GM12878 (cell line): ENCODE data around the gene HOXD9. TPM values are rescaled to one million over a fixed set of nuclear protein-coding genes. Genes with fewer than 3 reads are reported as not detected.

ENCODE experiments used
- ATAC-seq: fragments of 200-7000 bp; cut with Tn5 transposase; 3 replicates; pipeline ENCODE4 v1.9.1; 2020; ENCODE audit warnings: mild to moderate bottlenecking, moderate library complexity
- BruUV-seq: library from RNA; stranded (reverse); fragments of 400-500 nt; replicated peaks from 2 replicates; lab custom pipeline; 2021; lab: Mats Ljungman, UMichigan
- CTCF ChIA-PET: fragments of 300-600 bp; sonication (Branson Sonifier 250); formaldehyde crosslinking; extraction: SDS; loops from one replicate; lab custom pipeline; 2021; ENCODE audit warnings: inconsistent platforms; lab: Yijun Ruan, JAX
- POLR2A ChIA-PET: fragments of 350-600 bp; formaldehyde crosslinking; extraction: SDS; loops from one replicate; lab custom pipeline; 2021; ENCODE audit warnings: inconsistent platforms; lab: Charles Lee
- RAD21 ChIA-PET: fragments of 300-600 bp; sonication (Branson Sonifier 250); formaldehyde crosslinking; loops from one replicate; lab custom pipeline; 2023; ENCODE audit warnings: antibody characterized with exemption; ENCODE audit not compliant: unreplicated experiment; lab: Charles Lee
- SMC1A ChIA-PET: fragments of 300-600 bp; sonication (Branson Sonifier 250); formaldehyde crosslinking; loops from one replicate; lab custom pipeline; 2023; ENCODE audit not compliant: unreplicated experiment, uncharacterized antibody; lab: Charles Lee
- DNase-seq: peaks from one replicate; pipeline ENCODE4 v3.0.0-alpha.2; 2011; ENCODE audit warnings: low read depth, low spot score
- FAIRE-seq: peaks from 3 replicates; lab custom pipeline; 2011; peaks lifted over from hg19 to GRCh38; lab: Jason Lieb, UNC
- H2AFZ ChIP-seq: 2 replicates; pipeline ENCODE4 v1.6.0; 2011; ENCODE audit warnings: low read depth, low read length, control low read depth; ENCODE audit not compliant: control insufficient read depth
- H3K27ac ChIP-seq: 2 replicates; pipeline ENCODE4 v1.5.1; 2011; ENCODE audit warnings: control low read depth; ENCODE audit not compliant: control insufficient read depth, insufficient read depth
- H3K27me3 ChIP-seq, 2 experiments: replicated peaks in 1 of 2; 2 replicates each; pipeline versions ENCODE4 v1.6.0 to v1.6.1; 2011; ENCODE audit warnings: low read length in 1 of 2; ENCODE audit not compliant: control insufficient read depth in 2 of 2, insufficient read depth in 2 of 2
- H3K36me3 ChIP-seq, 2 experiments: 2 replicates each; pipeline ENCODE4 v1.5.1; 2011; ENCODE audit warnings: low read length in 1 of 2; ENCODE audit not compliant: control insufficient read depth in 2 of 2, insufficient read depth in 2 of 2
- H3K4me1 ChIP-seq: 2 replicates; pipeline ENCODE4 v1.6.1; 2011; ENCODE audit warnings: mild to moderate bottlenecking, low read length, moderate library complexity, mixed read lengths; ENCODE audit not compliant: control insufficient read depth, insufficient read depth
- H3K4me2 ChIP-seq: 2 replicates; pipeline ENCODE4 v1.6.0; 2011; ENCODE audit warnings: control low read depth; ENCODE audit not compliant: control insufficient read depth, insufficient read depth
- H3K4me3 ChIP-seq: fragments of 200-600 bp; sonication (generic); 2 replicates; pipeline ENCODE4 v1.5.1; 2016
- H3K79me2 ChIP-seq: 2 replicates; pipeline ENCODE4 v1.6.0; 2011; ENCODE audit warnings: low read length; ENCODE audit not compliant: control insufficient read depth, insufficient read depth
- H3K9ac ChIP-seq: 2 replicates; pipeline ENCODE4 v1.8.0; 2011; ENCODE audit warnings: low read length, control low read depth, mixed read lengths; ENCODE audit not compliant: control insufficient read depth, insufficient read depth
- H3K9me3 ChIP-seq: replicated peaks from 3 replicates; pipeline ENCODE4 v1.5.1; 2011; ENCODE audit warnings: mild to moderate bottlenecking, low read length; ENCODE audit not compliant: control insufficient read depth, insufficient read depth
- H4K20me1 ChIP-seq: 2 replicates; pipeline ENCODE4 v1.6.0; 2011; ENCODE audit not compliant: control insufficient read depth, insufficient read depth
- JUNB ChIP-seq: IDR thresholded peaks from 2 replicates; pipeline ENCODE4 v1.6.1; 2016; ENCODE audit warnings: antibody characterized with exemption, mild to moderate bottlenecking
- MTA3 ChIP-seq: IDR thresholded peaks from 2 replicates; pipeline ENCODE4 v1.6.1; 2012; ENCODE audit warnings: low read length, inconsistent platforms, borderline replicate concordance
- MXI1 ChIP-seq: fragments of 150-350 bp; IDR thresholded peaks from 2 replicates; pipeline ENCODE4 v1.6.1; 2011; ENCODE audit warnings: low read depth, mild to moderate bottlenecking, inconsistent platforms, low read length, improper control_type of control experiment
- RCOR1 ChIP-seq: conservative IDR thresholded peaks from 2 replicates; pipeline ENCODE4 v1.6.1; 2012; ENCODE audit warnings: low read depth, low read length, improper control_type of control experiment
- RFX5 ChIP-seq: IDR thresholded peaks from 2 replicates; pipeline ENCODE4 v1.6.1; 2011; ENCODE audit warnings: low read depth, low read length, improper control_type of control experiment
- ZNF24 ChIP-seq: fragments of 450-650 bp; IDR thresholded peaks from 2 replicates; pipeline ENCODE4 v1.6.1; 2017; ENCODE audit warnings: antibody characterized with exemption, mild to moderate bottlenecking
- WGBS: methylation state at CpG from one replicate; pipeline ENCODE4 v1.1.6; 2016; ENCODE audit warnings: low lambda C conversion rate; ENCODE audit not compliant: insufficient replicate concordance, insufficient coverage; ENCODE audit errors: missing lambda C conversion rate; 5-methylcytosine and 5-hydroxymethylcytosine counted together
- in situ Hi-C: fragments of 300-500 bp; cut with MboI; formaldehyde crosslinking; loops from 9 replicates; pipeline ENCODE4 v1.14.3; 2018; ENCODE audit warnings: mixed read lengths
- intact Hi-C: fragments of 100-400 bp; cut with micrococcal nuclease; formaldehyde crosslinking; loops from one replicate; pipeline ENCODE4 v1.14.2; 2022; ENCODE audit not compliant: unreplicated experiment
- polyA plus RNA-seq, 11 experiments: library from polyadenylated mRNA; depleted of rRNA in 4 of 11; unstranded in 6 of 11; stranded (reverse) in 5 of 11; fragments of >200 nt; fragmentation: Nextera tagmentation in 4 of 11; fragmentation: Illumina TruSeq in 1 of 11; extraction: Ambion mirVana in 4 of 11; extraction: Trizol in 1 of 11; gene quantifications; 1 replicate in 1 of 11; 2 replicates in 10 of 11; pipeline versions ENCODE4 v1.2.1 to v1.2.3, GENCODE V29; 2011 to 2016; ENCODE audit warnings: inconsistent platforms in 2 of 11, missing spikeins in 2 of 11, low read depth in 1 of 11
- total RNA-seq, 4 experiments: library from RNA; depleted of rRNA in 3 of 4; stranded (reverse); fragments of >200 nt in 3 of 4; fragmentation: Illumina TruSeq in 1 of 4; extraction: Trizol in 1 of 4; gene quantifications; 2 replicates each; pipeline versions ENCODE4 v1.2.1 to v1.2.3, GENCODE V29; 2013 to 2021
- TF ChIP-seq, protein P1 (sequence below): IDR thresholded peaks from 2 replicates; pipeline ENCODE4 v1.6.1; 2012; ENCODE audit warnings: low read length, inconsistent platforms
- TF ChIP-seq, protein P2 (sequence below): IDR thresholded peaks from 2 replicates; pipeline ENCODE4 v1.6.1; 2011; ENCODE audit warnings: borderline replicate concordance, low read depth, mild to moderate bottlenecking, moderate library complexity, mixed read lengths, low read length; ENCODE audit not compliant: insufficient read depth; ENCODE audit errors: extremely low read length

HOXD9 gene
- total and polyA plus RNA-seq, 10 of the 15 experiments (the other 5 are each of a cell fraction or from before 2014, with no cell fraction given): not detected

- BruUV-seq: no TSS peak
- POLR2A ChIA-PET: no interaction called here
- RAD21 ChIA-PET: interaction anchor here (5.9 kb wide), 1 partner anchor 409 kb away, joined by 103 read pairs; no protein-coding TSS in a partner anchor
- H3K9ac ChIP-seq: no peak overlapping the region
- no peak overlapping the region for H2AFZ ChIP-seq
- no peaks in the 10 kb centered on the region for H3K36me3 ChIP-seq
- no peaks in the 10 kb centered on the region for H3K9me3 ChIP-seq
- no peak overlapping the region for H3K4me3 ChIP-seq
- no peak overlapping the region for H3K27ac ChIP-seq
- no peaks in the 10 kb centered on the region for H3K4me1 ChIP-seq
- H3K79me2 ChIP-seq: no peaks in the 10 kb centered on the region
- SMC1A ChIA-PET: interaction anchor here (0.9 to 4.6 kb wide), 6 partner anchors 18 to 507 kb away, joined by 3 to 34 read pairs (median 7); no protein-coding TSS in a partner anchor
- no peak for ATAC-seq
- TF ChIP-seq JUNB (no peak), ZNF24 (no peak), MTA3 (no peak), RCOR1 (no peak), MXI1 (no peak), RFX5 (no peak)
- TF ChIP-seq, protein P1, sequence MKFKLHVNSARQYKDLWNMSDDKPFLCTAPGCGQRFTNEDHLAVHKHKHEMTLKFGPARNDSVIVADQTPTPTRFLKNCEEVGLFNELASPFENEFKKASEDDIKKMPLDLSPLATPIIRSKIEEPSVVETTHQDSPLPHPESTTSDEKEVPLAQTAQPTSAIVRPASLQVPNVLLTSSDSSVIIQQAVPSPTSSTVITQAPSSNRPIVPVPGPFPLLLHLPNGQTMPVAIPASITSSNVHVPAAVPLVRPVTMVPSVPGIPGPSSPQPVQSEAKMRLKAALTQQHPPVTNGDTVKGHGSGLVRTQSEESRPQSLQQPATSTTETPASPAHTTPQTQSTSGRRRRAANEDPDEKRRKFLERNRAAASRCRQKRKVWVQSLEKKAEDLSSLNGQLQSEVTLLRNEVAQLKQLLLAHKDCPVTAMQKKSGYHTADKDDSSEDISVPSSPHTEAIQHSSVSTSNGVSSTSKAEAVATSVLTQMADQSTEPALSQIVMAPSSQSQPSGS: no peak
- TF ChIP-seq, protein P2, sequence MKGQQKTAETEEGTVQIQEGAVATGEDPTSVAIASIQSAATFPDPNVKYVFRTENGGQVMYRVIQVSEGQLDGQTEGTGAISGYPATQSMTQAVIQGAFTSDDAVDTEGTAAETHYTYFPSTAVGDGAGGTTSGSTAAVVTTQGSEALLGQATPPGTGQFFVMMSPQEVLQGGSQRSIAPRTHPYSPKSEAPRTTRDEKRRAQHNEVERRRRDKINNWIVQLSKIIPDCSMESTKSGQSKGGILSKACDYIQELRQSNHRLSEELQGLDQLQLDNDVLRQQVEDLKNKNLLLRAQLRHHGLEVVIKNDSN: no peak
- DNase-seq: no peak
- 2% methylated on average over 4 of the region's 4 CpGs for WGBS
- H4K20me1 ChIP-seq: no peaks in the 10 kb centered on the region
- H3K27me3 ChIP-seq: peaks cover 9 to 23% of the 10 kb centered on the region in 2 experiments
- FAIRE-seq: no peak
- in situ Hi-C loops (loop anchor here (25.0 kb wide), 1 partner anchor 1192 kb away; no protein-coding TSS in a partner anchor), intact Hi-C loops (no loop called here)
- no peak overlapping the region for H3K4me2 ChIP-seq
- CTCF ChIA-PET: interaction anchor here (2.6 to 8.6 kb wide), 4 partner anchors 309 to 1004 kb away, joined by 9 to 157 read pairs (median 37); no protein-coding TSS in a partner anchor
These were observed 22.8 kb downstream of the HOXD9 start for GRCh38 chr2:176145085-176145969.
